Adrenal gland (tissue), 12 donors: ENCODE measurements around the gene CAPZA2. TPM values are rescaled to one million over a fixed set of nuclear protein-coding genes. Genes with fewer than 3 reads are reported as not detected.

Experiments
- DNase-seq, 7 donors: peaks; one replicate each; pipeline ENCODE4 v3.0.0-alpha.2; 2019 to 2020
- H3K27ac ChIP-seq, 5 donors: fragments of 200-600 bp; sonication (generic) in 4 of 5; 1 replicate in 3 of 5; 2 replicates in 2 of 5; pipeline versions ENCODE4 v1.5.1 to v1.8.0; 2016 to 2020; ENCODE audit warnings: mild to moderate bottlenecking in 1 of 5
- H3K27me3 ChIP-seq: fragments of 200-600 bp; 2 replicates; pipeline ENCODE4 v1.8.0; 2021
- H3K36me3 ChIP-seq, 2 donors: fragments of 200-600 bp; replicated peaks in 1 of 2; 1 replicate in 1 of 2; 2 replicates in 1 of 2; pipeline versions ENCODE4 v1.5.1 to v1.8.0; 2018 to 2022
- H3K4me1 ChIP-seq, 2 donors: fragments of 200-600 bp; replicated peaks in 1 of 2; 1 replicate in 1 of 2; 2 replicates in 1 of 2; pipeline versions ENCODE4 v1.5.1 to v1.8.0; 2018 to 2021
- H3K4me3 ChIP-seq, 4 donors: fragments of 200-600 bp; sonication (generic) in 3 of 4; one replicate each; pipeline ENCODE4 v1.5.1; 2016 to 2018
- H3K9me3 ChIP-seq, 3 donors: fragments of 200-600 bp; sonication (generic) in 1 of 3; replicated peaks in 1 of 3; 1 replicate in 2 of 3; 2 replicates in 1 of 3; pipeline versions ENCODE4 v1.5.1 to v1.8.0; 2016 to 2021
- CTCF ChIP-seq, 6 experiments: fragments of 450-650 bp in 4 of 6; fragments of 200-600 bp in 2 of 6; sonication (generic) in 1 of 6; IDR thresholded peaks; 1 replicate in 5 of 6; 2 replicates in 1 of 6; pipeline versions ENCODE4 v1.5.1 to v1.8.0; 2016 to 2021; ENCODE audit warnings: antibody characterized with exemption in 6 of 6, mild to moderate bottlenecking in 2 of 6, moderate library complexity in 1 of 6
- POLR2A ChIP-seq, 2 donors: fragments of 450-650 bp; IDR thresholded peaks; one replicate each; pipeline ENCODE4 v1.6.1; 2017; ENCODE audit warnings: antibody characterized with exemption in 2 of 2, mild to moderate bottlenecking in 2 of 2, moderate library complexity in 1 of 2
- WGBS, 4 donors: extraction: QIAGEN DNeasy Blood & Tissue Kit in 2 of 4; methylation state at CpG; one replicate each; pipeline versions ENCODE4 v1.1.5 to v1.1.7; 2013 to 2017; 5-methylcytosine and 5-hydroxymethylcytosine counted together
- intact Hi-C, 2 donors: fragments of 100-400 bp; cut with DNase I; formaldehyde crosslinking; loops; one replicate each; pipeline versions ENCODE4 v1.14.1 to v1.15.0; 2022 to 2023
- polyA plus RNA-seq, 3 donors: library from polyadenylated mRNA; stranded (reverse); fragments of 200-250 nt in 2 of 3; fragments of 350-450 nt in 1 of 3; fragmentation: Illumina TruSeq in 1 of 3; extraction: RNeasy Lipid Tissue Mini Kit (QIAGEN cat#74804) in 1 of 3; gene quantifications; one replicate each; pipeline ENCODE4 v1.2.3, GENCODE V29; 2013 to 2014
- total RNA-seq, 9 donors: library from RNA; depleted of rRNA in 4 of 9; stranded (reverse); fragments of >200 nt in 4 of 9; fragments of 120-200 nt in 1 of 9; fragmentation: NEBNext Ultra II Directional in 1 of 9; extraction: Animal tissue kit (Norgen Biotek cat#: 25700) in 1 of 9; gene quantifications; one replicate each; pipeline versions ENCODE4 v1.1.0 to v1.2.4, GENCODE V29; 2013 to 2023
- donor health status: healthy with polysubstance abuse.
- donor health status: Bipolar disorder and iron deficiency.
- donor health status: DM: yes; HTN: yes; CAD: no.
- donor health status: DM: no; HTN: no; CAD: no.
- donor health status: DM: no; HTN: no; CAD: no.
- donor health status: DM: yes; HTN: yes; CAD: no.

CAPZA2 gene
- total and polyA plus RNA-seq, 12 donors: 18.6 to 241 (median 155) TPM

- no peaks in the 10 kb centered on the region for H3K4me1 ChIP-seq
- H3K36me3 ChIP-seq: no peaks in the 10 kb centered on the region
- TF ChIP-seq POLR2A (IDR thresholded peaks at IDR 0.05) (no peak), CTCF (IDR thresholded peaks at IDR 0.05) (no peak)
- no peaks in the 10 kb centered on the region for H3K27me3 ChIP-seq
- peak in 2 of 7 donors; percentile 8 to 18 for DNase-seq
- no peaks in the 10 kb centered on the region for H3K9me3 ChIP-seq
- WGBS, 4 donors: 44 to 61% (median 53%) methylated on average over 4 of the region's 4 CpGs
- H3K4me3 ChIP-seq: peak overlapping the region in 1 of 4 donors; percentile 16
- intact Hi-C loops: no loop called here
- H3K27ac ChIP-seq: no peak overlapping the region
Measured at GRCh38 chr7:116843378-116843777, 19.0 kb upstream of the CAPZA2 start.

GRCh38 chr7:116851175-116851574 is 11.2 kb upstream of the CAPZA2 start:
- Histone ChIP-seq H3K4me3 (no peak overlapping the region), H3K4me1 (no peaks in the 10 kb centered on the region), H3K36me3 (no peaks in the 10 kb centered on the region), H3K27ac (no peak overlapping the region), H3K9me3 (no peaks in the 10 kb centered on the region), H3K27me3 (no peaks in the 10 kb centered on the region)
- no peak for DNase-seq
- 80 to 89% (median 81%) methylated on average over 5 of the region's 5 CpGs for whole genome bisulfite sequencing, 4 donors
- intact Hi-C loops: no loop called here
- TF ChIP-seq CTCF (IDR thresholded peaks at IDR 0.05): no peak
- TF ChIP-seq POLR2A (IDR thresholded peaks at IDR 0.05): no peak

GRCh38 chr7:116851671-116852070 is 10.7 kb upstream of the CAPZA2 start:
- H3K9me3 ChIP-seq: no peaks in the 10 kb centered on the region
- no peak for TF ChIP-seq CTCF (IDR thresholded peaks at IDR 0.05)
- no peak for TF ChIP-seq POLR2A (IDR thresholded peaks at IDR 0.05)
- no peaks in the 10 kb centered on the region for H3K36me3 ChIP-seq
- H3K27me3 ChIP-seq: peaks cover 2% of the 10 kb centered on the region
- H3K27ac ChIP-seq: no peak overlapping the region
- H3K4me1 ChIP-seq: no peaks in the 10 kb centered on the region
- intact Hi-C loops: no loop called here
- H3K4me3 ChIP-seq: no peak overlapping the region
- WGBS, 4 donors: 68 to 84% (median 76%) methylated on average over 2 to 3 of the region's 3 CpGs
- no peak for DNase-seq

- Histone ChIP-seq H3K27ac (no peak overlapping the region), H3K4me1 (no peaks in the 10 kb centered on the region), H3K27me3 (peaks cover 11% of the 10 kb centered on the region), H3K9me3 (no peaks in the 10 kb centered on the region), H3K36me3 (no peaks in the 10 kb centered on the region), H3K4me3 (no peak overlapping the region)
- intact Hi-C loops: no loop called here
- no peak for TF ChIP-seq CTCF (IDR thresholded peaks at IDR 0.05)
- no peak for TF ChIP-seq POLR2A (IDR thresholded peaks at IDR 0.05)
- DNase-seq: no peak
- WGBS, 4 donors: 95 to 100% (median 97%) methylated on average over 1 of the region's 1 CpG
Measured at GRCh38 chr7:116854132-116854531, 8.3 kb upstream of the CAPZA2 start.
